ENCODE results near the gene RBMS1.

Gene RBMS1

GRCh38 chr2:160460333-160460731 is 33.3 kb downstream of the RBMS1 start:
- no peak for DNase-seq (ENCODE audit: low spot score)
- TF ChIP-seq CTCF (IDR thresholded peaks at IDR 0.05; ENCODE audit: extremely low read depth, missing control alignments), result no peak

- no peak for DNase-seq (ENCODE audit: low spot score)
- TF ChIP-seq CTCF (IDR thresholded peaks at IDR 0.05; ENCODE audit: extremely low read depth, missing control alignments), result no peak
Observed at GRCh38 chr2:160459538-160460332, 33.9 kb downstream of the RBMS1 start.

- no peak for DNase-seq (ENCODE audit: low spot score)
- TF ChIP-seq CTCF (IDR thresholded peaks at IDR 0.05; ENCODE audit: extremely low read depth, missing control alignments), result no peak
Observed at GRCh38 chr2:160458718-160459453, 34.7 kb downstream of the RBMS1 start.

GRCh38 chr2:160457588-160457987 is 36.0 kb downstream of the RBMS1 start:
- DNase-seq (ENCODE audit: low spot score), result no peak
- no peak for TF ChIP-seq CTCF (IDR thresholded peaks at IDR 0.05; ENCODE audit: extremely low read depth, missing control alignments)

GRCh38 chr2:160454070-160454797 is 39.4 kb downstream of the RBMS1 start:
- no peak for DNase-seq (ENCODE audit: low spot score)
- no peak for TF ChIP-seq CTCF (IDR thresholded peaks at IDR 0.05; ENCODE audit: extremely low read depth, missing control alignments)

- no peak for DNase-seq (ENCODE audit: low spot score)
- no peak for TF ChIP-seq CTCF (IDR thresholded peaks at IDR 0.05; ENCODE audit: extremely low read depth, missing control alignments)
Observed at GRCh38 chr2:160453111-160453820, 40.3 kb downstream of the RBMS1 start.
